Ureter (tissue), 1 donor: ENCODE measurements around the gene CNIH2. TPM values are rescaled to one million over a fixed set of nuclear protein-coding genes. Genes with fewer than 3 reads are reported as not detected.
"Not testable (repeated sequence)": the region's sequence is repeated elsewhere in the genome, so short reads cannot be mapped to it uniquely, and the experiment has no call there.

Source experiments
- DNase-seq: peaks from one replicate; pipeline ENCODE4 v3.0.0-alpha.2; 2020; ENCODE audit warnings: low spot score
- total RNA-seq: library from RNA; stranded (reverse); gene quantifications from one replicate; pipeline ENCODE4 v1.2.4, GENCODE V29; 2023
- donor health status: DM: yes; HTN: yes; CAD: no.

Gene CNIH2
- total RNA-seq = 2.2 TPM

GRCh38 chr11:66277471-66278362 is at the start of gene CNIH2:
TSS of gene CNIH2 (plus strand) at chr11:66278175. CDS start at chr11:66278457, 282 bp downstream.
- no peak for DNase-seq

GRCh38 chr11:66228521-66228920 is 49.5 kb upstream of the CNIH2 start:
- DNase-seq = no peak

GRCh38 chr11:66230156-66230555 is 47.8 kb upstream of the CNIH2 start:
- DNase-seq = no peak

- DNase-seq = no peak
Measured at GRCh38 chr11:66230978-66231377, 47.0 kb upstream of the CNIH2 start.

GRCh38 chr11:66231561-66231960 is 46.4 kb upstream of the CNIH2 start:
- DNase-seq = no peak

- DNase-seq = no peak
Measured at GRCh38 chr11:66232769-66233168, 45.2 kb upstream of the CNIH2 start.

- no peak for DNase-seq
Measured at GRCh38 chr11:66233301-66233700, 44.7 kb upstream of the CNIH2 start.

- no peak for DNase-seq
Measured at GRCh38 chr11:66235141-66235540, 42.8 kb upstream of the CNIH2 start.

- DNase-seq = no peak
Measured at GRCh38 chr11:66237867-66238266, 40.1 kb upstream of the CNIH2 start.

- DNase-seq = no peak
Measured at GRCh38 chr11:66238786-66239413, 39.1 kb upstream of the CNIH2 start.

GRCh38 chr11:66239511-66239910 is 38.5 kb upstream of the CNIH2 start:
- no peak for DNase-seq

- no peak for DNase-seq
Measured at GRCh38 chr11:66239998-66240780, 37.8 kb upstream of the CNIH2 start.

- DNase-seq = no peak
Measured at GRCh38 chr11:66240781-66241136, 37.2 kb upstream of the CNIH2 start.

GRCh38 chr11:66242095-66242765 is 35.7 kb upstream of the CNIH2 start:
- DNase-seq = no peak

GRCh38 chr11:66243782-66244535 is 34.0 kb upstream of the CNIH2 start:
- DNase-seq = no peak

GRCh38 chr11:66247295-66247694 is 30.7 kb upstream of the CNIH2 start:
- no peak for DNase-seq

- DNase-seq = no peak
Measured at GRCh38 chr11:66247801-66248200, 30.2 kb upstream of the CNIH2 start.

GRCh38 chr11:66248903-66249302 is 29.1 kb upstream of the CNIH2 start:
- no peak for DNase-seq

- DNase-seq = no peak
Measured at GRCh38 chr11:66251809-66252208, 26.2 kb upstream of the CNIH2 start.

- not testable (repeated sequence) for DNase-seq
Measured at GRCh38 chr11:66253081-66253480, 24.9 kb upstream of the CNIH2 start.

- DNase-seq = no peak
Measured at GRCh38 chr11:66258473-66258893, 19.5 kb upstream of the CNIH2 start.
